Measurements from ENCODE around the gene CAMK1D.
"Not testable (repeated sequence)": the region's sequence is repeated elsewhere in the genome, so short reads cannot be mapped to it uniquely, and the experiment has no call there.

The CAMK1D gene

GRCh38 chr10:12526311-12526710 is 177.0 kb downstream of the CAMK1D start:
- no peak for DNase-seq

GRCh38 chr10:12529976-12530375 is 180.6 kb downstream of the CAMK1D start:
- DNase-seq = no peak

- no peak for DNase-seq
Observed at GRCh38 chr10:12531305-12532220, 182.2 kb downstream of the CAMK1D start.

- DNase-seq = no peak
Observed at GRCh38 chr10:12533151-12533550, 183.8 kb downstream of the CAMK1D start.

- no peak for DNase-seq
Observed at GRCh38 chr10:12533723-12534122, 184.4 kb downstream of the CAMK1D start.

GRCh38 chr10:12534824-12535223 is 185.5 kb downstream of the CAMK1D start:
- DNase-seq = no peak

- DNase-seq = no peak
Observed at GRCh38 chr10:12535656-12536055, 186.3 kb downstream of the CAMK1D start.

GRCh38 chr10:12538491-12538995 is 189.2 kb downstream of the CAMK1D start:
- DNase-seq = no peak

- peak; percentile 41 for DNase-seq
Observed at GRCh38 chr10:12539350-12540164, 190.2 kb downstream of the CAMK1D start.

- peak; percentile 67 for DNase-seq
Observed at GRCh38 chr10:12540341-12540781, 191.0 kb downstream of the CAMK1D start.

GRCh38 chr10:12541446-12542067 is 192.2 kb downstream of the CAMK1D start:
- no peak for DNase-seq

- no peak for DNase-seq
Observed at GRCh38 chr10:12542133-12542670, 192.9 kb downstream of the CAMK1D start.

GRCh38 chr10:12543589-12543988 is 194.2 kb downstream of the CAMK1D start:
- DNase-seq = no peak

- not testable (repeated sequence) for DNase-seq
Observed at GRCh38 chr10:12546160-12546802, 196.9 kb downstream of the CAMK1D start.

GRCh38 chr10:12547301-12547771 is 198.0 kb downstream of the CAMK1D start:
- peak; percentile 46 for DNase-seq

GRCh38 chr10:12549297-12549696 is 199.9 kb downstream of the CAMK1D start:
- DNase-seq = no peak

- DNase-seq = no peak
Observed at GRCh38 chr10:12550994-12551393, 201.6 kb downstream of the CAMK1D start.

- DNase-seq = peak; percentile 67
Observed at GRCh38 chr10:12556039-12556438, 206.7 kb downstream of the CAMK1D start.

- DNase-seq = peak; percentile 40
Observed at GRCh38 chr10:12559578-12560178, 210.3 kb downstream of the CAMK1D start.

GRCh38 chr10:12561307-12561706 is 212.0 kb downstream of the CAMK1D start:
- no peak for DNase-seq

GRCh38 chr10:12561720-12562119 is 212.4 kb downstream of the CAMK1D start:
- no peak for DNase-seq

GRCh38 chr10:12563489-12563888 is 214.1 kb downstream of the CAMK1D start:
- DNase-seq = no peak

Measured in NCI-H510A treated with DMSO at 0.1 percent for 48 hours (cell line).